Nephron (organoid): ENCODE data around the gene SH3TC1.

ENCODE experiments used
- H3K27ac Mint-ChIP-seq, 3 experiments: 2 replicates each; pipeline ENCODE4 v1.8.0; 2020; ENCODE audit warnings: mixed read lengths in 3 of 3, mild to moderate bottlenecking in 2 of 3, moderate library complexity in 1 of 3
- H3K27me3 Mint-ChIP-seq: 2 replicates; pipeline ENCODE4 v1.8.0; 2021; ENCODE audit warnings: low read depth, mild to moderate bottlenecking, moderate library complexity, mixed read lengths
- H3K36me3 Mint-ChIP-seq: 2 replicates; pipeline ENCODE4 v1.8.0; 2020; ENCODE audit warnings: low read depth, mixed read lengths
- H3K4me1 Mint-ChIP-seq: 2 replicates; pipeline ENCODE4 v1.8.0; 2020; ENCODE audit warnings: mixed read lengths
- H3K4me3 Mint-ChIP-seq, 3 experiments: 2 replicates each; pipeline ENCODE4 v1.8.0; 2020; ENCODE audit warnings: mild to moderate bottlenecking in 3 of 3, mixed read lengths in 3 of 3, moderate library complexity in 2 of 3
- H3K9me3 Mint-ChIP-seq: 2 replicates; pipeline ENCODE4 v1.8.0; 2020; ENCODE audit warnings: mixed read lengths
- CTCF ChIP-seq, 3 experiments: fragments of 200-600 bp; sonication (generic); IDR thresholded peaks; one replicate each; pipeline ENCODE4 v1.5.0; 2021; ENCODE audit warnings: antibody characterized with exemption in 3 of 3; ENCODE audit not compliant: unreplicated experiment in 3 of 3

Gene SH3TC1

GRCh38 chr4:8290701-8290970 lies 91.5 kb downstream of the SH3TC1 start:
- no peaks in the 10 kb centered on the region for H3K4me1 Mint-ChIP-seq
- peaks cover 9% of the 10 kb centered on the region for H3K36me3 Mint-ChIP-seq
- no peak for TF ChIP-seq CTCF (IDR thresholded peaks at IDR 0.05; ENCODE audit: unreplicated experiment in 3 of 3)
- H3K4me3 Mint-ChIP-seq = no peak overlapping the region
- H3K9me3 Mint-ChIP-seq = peaks cover 4% of the 10 kb centered on the region
- H3K27me3 Mint-ChIP-seq = no peaks in the 10 kb centered on the region
- no peak overlapping the region for H3K27ac Mint-ChIP-seq
